SK-N-SH treated with all-trans-retinoic acid at 6 μM for 48 hours (cell line): Measurements from ENCODE around the gene NRAS.

Experiments
- RARB ChIP-seq: fragments of 250-450 bp; sonication (Bioruptor Pico); IDR thresholded peaks from 2 replicates; pipeline ENCODE4 v1.8.0; 2021; ENCODE audit warnings: mild to moderate bottlenecking, moderate library complexity
- SNAI2 ChIP-seq: fragments of 250-450 bp; sonication (Bioruptor Pico); IDR thresholded peaks from 2 replicates; pipeline ENCODE4 v1.5.0; 2020; ENCODE audit warnings: mild to moderate bottlenecking, moderate library complexity
- TCF4 ChIP-seq: fragments of 250-450 bp; sonication (Bioruptor Pico); IDR thresholded peaks from 2 replicates; pipeline ENCODE4 v1.8.0; 2021; ENCODE audit warnings: mild to moderate bottlenecking, moderate library complexity, borderline replicate concordance
- ZC3H10 ChIP-seq: fragments of 250-450 bp; sonication (Bioruptor Pico); IDR thresholded peaks from 2 replicates; pipeline ENCODE4 v1.5.1; 2021; ENCODE audit warnings: mild to moderate bottlenecking, moderate library complexity
- ZFP3 ChIP-seq: fragments of 250-450 bp; sonication (Bioruptor Pico); IDR thresholded peaks from 2 replicates; pipeline ENCODE4 v1.5.0; 2020; ENCODE audit warnings: mild to moderate bottlenecking, moderate library complexity
- ZNF70 ChIP-seq: fragments of 450-650 bp; formaldehyde crosslinking; IDR thresholded peaks from 2 replicates; pipeline ENCODE4 v1.5.0; 2020; ENCODE audit warnings: mild to moderate bottlenecking, moderate library complexity
- ZNF8 ChIP-seq: fragments of 450-650 bp; formaldehyde crosslinking; IDR thresholded peaks from 2 replicates; pipeline ENCODE4 v1.5.0; 2020; ENCODE audit warnings: mild to moderate bottlenecking, moderate library complexity
- TF ChIP-seq, protein P1 (sequence below): fragments of 250-450 bp; sonication (Bioruptor Pico); IDR thresholded peaks from 2 replicates; pipeline ENCODE4 v1.8.0; 2020; ENCODE audit warnings: mild to moderate bottlenecking, moderate library complexity, borderline replicate concordance
- TF ChIP-seq, protein P2 (sequence below): fragments of 250-450 bp; sonication (Bioruptor Pico); IDR thresholded peaks from 2 replicates; pipeline ENCODE4 v1.5.0; 2020; ENCODE audit warnings: mild to moderate bottlenecking, moderate library complexity

DNA sequence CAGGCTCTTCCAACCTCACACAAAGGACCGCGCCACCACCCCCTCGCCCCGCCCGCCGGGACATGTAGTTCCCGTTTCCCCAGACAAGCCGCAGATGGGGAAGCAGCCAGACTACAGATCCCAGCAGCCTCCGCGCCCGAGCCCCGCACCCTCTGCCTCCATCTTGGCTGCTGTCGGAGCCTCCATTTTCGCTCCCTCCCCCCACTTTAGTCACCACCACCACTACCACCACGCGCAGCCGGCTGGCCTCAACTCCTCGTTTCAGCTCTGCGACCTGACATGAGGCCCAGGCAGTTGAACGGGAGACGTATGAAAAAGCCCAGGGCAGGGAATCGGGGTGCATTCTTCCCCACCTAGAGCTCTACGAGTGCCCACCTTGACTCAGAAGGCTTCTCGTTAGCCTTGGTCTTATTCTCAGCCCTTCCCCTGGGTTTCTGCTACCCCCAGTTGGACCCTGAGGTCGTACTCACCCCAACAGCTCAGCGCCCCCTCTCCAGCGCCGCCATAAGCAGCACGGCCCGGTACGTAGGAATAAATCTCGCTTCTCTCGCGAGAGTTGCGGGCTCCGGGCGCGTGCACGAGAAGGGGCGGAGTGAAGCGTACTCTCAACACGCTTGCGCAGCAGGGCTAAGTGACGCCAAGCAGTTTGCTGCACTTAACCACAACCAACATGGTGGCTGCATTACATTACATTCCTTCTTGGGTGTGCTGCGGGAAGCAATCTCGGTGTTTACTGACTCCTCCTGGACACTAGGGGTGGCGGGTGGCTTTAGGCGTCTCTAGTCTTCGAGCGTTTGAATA lies 41.1 kb upstream of the NRAS start, which contains the start of gene CSDE1:
- TF ChIP-seq ZNF8 (CRISPR knock-in tag) (no peak), RARB (peak; percentile 28; the same call in 1 of the 2 replicates), SNAI2 (no peak), ZFP3 (CRISPR knock-in tag) (no peak), ZC3H10 (no peak), ZNF70 (no peak), TCF4 (CRISPR knock-in tag) (no peak; the same call in 1 of the 2 replicates)
- TF ChIP-seq, protein P1, sequence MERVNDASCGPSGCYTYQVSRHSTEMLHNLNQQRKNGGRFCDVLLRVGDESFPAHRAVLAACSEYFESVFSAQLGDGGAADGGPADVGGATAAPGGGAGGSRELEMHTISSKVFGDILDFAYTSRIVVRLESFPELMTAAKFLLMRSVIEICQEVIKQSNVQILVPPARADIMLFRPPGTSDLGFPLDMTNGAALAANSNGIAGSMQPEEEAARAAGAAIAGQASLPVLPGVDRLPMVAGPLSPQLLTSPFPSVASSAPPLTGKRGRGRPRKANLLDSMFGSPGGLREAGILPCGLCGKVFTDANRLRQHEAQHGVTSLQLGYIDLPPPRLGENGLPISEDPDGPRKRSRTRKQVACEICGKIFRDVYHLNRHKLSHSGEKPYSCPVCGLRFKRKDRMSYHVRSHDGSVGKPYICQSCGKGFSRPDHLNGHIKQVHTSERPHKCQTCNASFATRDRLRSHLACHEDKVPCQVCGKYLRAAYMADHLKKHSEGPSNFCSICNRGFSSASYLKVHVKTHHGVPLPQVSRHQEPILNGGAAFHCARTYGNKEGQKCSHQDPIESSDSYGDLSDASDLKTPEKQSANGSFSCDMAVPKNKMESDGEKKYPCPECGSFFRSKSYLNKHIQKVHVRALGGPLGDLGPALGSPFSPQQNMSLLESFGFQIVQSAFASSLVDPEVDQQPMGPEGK (CRISPR knock-in tag) = no peak
- TF ChIP-seq, protein P2, sequence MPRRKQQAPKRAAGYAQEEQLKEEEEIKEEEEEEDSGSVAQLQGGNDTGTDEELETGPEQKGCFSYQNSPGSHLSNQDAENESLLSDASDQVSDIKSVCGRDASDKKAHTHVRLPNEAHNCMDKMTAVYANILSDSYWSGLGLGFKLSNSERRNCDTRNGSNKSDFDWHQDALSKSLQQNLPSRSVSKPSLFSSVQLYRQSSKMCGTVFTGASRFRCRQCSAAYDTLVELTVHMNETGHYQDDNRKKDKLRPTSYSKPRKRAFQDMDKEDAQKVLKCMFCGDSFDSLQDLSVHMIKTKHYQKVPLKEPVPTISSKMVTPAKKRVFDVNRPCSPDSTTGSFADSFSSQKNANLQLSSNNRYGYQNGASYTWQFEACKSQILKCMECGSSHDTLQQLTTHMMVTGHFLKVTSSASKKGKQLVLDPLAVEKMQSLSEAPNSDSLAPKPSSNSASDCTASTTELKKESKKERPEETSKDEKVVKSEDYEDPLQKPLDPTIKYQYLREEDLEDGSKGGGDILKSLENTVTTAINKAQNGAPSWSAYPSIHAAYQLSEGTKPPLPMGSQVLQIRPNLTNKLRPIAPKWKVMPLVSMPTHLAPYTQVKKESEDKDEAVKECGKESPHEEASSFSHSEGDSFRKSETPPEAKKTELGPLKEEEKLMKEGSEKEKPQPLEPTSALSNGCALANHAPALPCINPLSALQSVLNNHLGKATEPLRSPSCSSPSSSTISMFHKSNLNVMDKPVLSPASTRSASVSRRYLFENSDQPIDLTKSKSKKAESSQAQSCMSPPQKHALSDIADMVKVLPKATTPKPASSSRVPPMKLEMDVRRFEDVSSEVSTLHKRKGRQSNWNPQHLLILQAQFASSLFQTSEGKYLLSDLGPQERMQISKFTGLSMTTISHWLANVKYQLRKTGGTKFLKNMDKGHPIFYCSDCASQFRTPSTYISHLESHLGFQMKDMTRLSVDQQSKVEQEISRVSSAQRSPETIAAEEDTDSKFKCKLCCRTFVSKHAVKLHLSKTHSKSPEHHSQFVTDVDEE (CRISPR knock-in tag) = 0 out of 2 replicates have a peak, but pooled peaks have one; percentile 24
